ENCODE measurements around the gene PRPF8.

Gene PRPF8

DNA sequence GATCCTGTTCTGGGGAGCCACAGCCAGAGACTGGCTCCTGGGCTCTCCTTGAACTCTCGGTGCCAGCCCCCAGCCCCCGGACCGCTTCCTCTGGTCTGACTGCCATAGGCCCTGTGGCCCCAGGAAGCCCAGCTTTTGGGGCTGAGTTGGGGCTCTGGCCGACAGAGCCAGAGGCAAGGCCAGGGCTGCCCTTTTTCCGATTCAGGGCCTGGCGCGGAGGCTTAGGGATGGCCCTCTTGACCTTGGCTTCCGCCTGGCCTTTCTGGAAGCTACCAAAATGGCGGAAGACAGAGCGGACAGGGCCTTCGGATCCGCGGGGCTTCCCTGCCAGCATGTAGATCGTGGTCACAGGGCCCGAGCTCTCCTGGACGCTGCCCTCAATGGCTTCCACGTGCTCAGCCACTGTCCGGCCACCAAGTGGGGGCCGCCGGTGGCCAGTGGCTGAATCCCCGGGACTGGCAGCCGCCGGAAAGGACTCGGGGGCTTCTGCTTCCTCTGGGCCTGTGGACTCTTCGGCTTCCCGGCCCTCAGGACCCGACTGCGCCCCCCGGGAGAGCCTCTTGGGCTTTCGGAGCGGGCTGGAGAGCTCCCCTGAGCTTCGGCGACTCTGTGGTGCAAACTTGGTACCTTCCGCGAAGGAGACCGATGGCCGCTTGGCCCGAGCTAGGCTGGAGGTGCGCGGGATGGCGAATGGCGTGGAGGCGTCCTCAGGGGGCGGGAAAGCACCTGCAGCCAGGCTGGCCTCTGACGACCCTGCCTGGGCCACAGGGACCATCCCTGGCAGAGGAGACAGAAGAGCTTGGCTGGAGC is 49.6 kb downstream of the PRPF8 start:
- Histone ChIP-seq H3K4me3 (ENCODE audit: low read length) (no peak overlapping the region), H3K79me2 (ENCODE audit: low read length) (no peaks in the 10 kb centered on the region), H3K4me1 (ENCODE audit: low read length) (peaks cover 16% of the 10 kb centered on the region), H2AFZ (ENCODE audit: low read depth, low read length) (no peak overlapping the region), H3K27ac (ENCODE audit: low read length) (no peak overlapping the region), H4K20me1 (ENCODE audit: insufficient read depth, low read length) (no peaks in the 10 kb centered on the region), H3K4me2 (ENCODE audit: low read length) (no peak overlapping the region), H3K9me3 (ENCODE audit: insufficient read depth, low read length) (no peaks in the 10 kb centered on the region), H3K9ac (ENCODE audit: low read length) (no peak overlapping the region), H3K27me3 (ENCODE audit: low read depth, low read length) (peaks cover 3% of the 10 kb centered on the region), H3K36me3 (replicated peaks; ENCODE audit: low read depth, low read length) (no peaks in the 10 kb centered on the region)
- no peak for TF ChIP-seq EZH2phosphoT487 (IDR thresholded peaks at IDR 0.05; ENCODE audit: low read depth)
- TF ChIP-seq, protein P1, sequence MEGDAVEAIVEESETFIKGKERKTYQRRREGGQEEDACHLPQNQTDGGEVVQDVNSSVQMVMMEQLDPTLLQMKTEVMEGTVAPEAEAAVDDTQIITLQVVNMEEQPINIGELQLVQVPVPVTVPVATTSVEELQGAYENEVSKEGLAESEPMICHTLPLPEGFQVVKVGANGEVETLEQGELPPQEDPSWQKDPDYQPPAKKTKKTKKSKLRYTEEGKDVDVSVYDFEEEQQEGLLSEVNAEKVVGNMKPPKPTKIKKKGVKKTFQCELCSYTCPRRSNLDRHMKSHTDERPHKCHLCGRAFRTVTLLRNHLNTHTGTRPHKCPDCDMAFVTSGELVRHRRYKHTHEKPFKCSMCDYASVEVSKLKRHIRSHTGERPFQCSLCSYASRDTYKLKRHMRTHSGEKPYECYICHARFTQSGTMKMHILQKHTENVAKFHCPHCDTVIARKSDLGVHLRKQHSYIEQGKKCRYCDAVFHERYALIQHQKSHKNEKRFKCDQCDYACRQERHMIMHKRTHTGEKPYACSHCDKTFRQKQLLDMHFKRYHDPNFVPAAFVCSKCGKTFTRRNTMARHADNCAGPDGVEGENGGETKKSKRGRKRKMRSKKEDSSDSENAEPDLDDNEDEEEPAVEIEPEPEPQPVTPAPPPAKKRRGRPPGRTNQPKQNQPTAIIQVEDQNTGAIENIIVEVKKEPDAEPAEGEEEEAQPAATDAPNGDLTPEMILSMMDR (IDR thresholded peaks at IDR 0.05; ENCODE audit: low read depth, low read length): no peak

- peaks cover 25% of the 10 kb centered on the region for H3K4me1 ChIP-seq (ENCODE audit: low read length)
- H3K4me2 ChIP-seq (ENCODE audit: low read length): peak overlapping the region; percentile 22; the same call in 1 of the 2 replicates
- H2AFZ ChIP-seq (ENCODE audit: low read depth, low read length): no peak overlapping the region
- no peaks in the 10 kb centered on the region for H3K36me3 ChIP-seq (replicated peaks; ENCODE audit: low read depth, low read length)
- no peak overlapping the region for H3K9ac ChIP-seq (ENCODE audit: low read length)
- H3K4me3 ChIP-seq (ENCODE audit: low read length): no peak overlapping the region
- H4K20me1 ChIP-seq (ENCODE audit: insufficient read depth, low read length): no peaks in the 10 kb centered on the region
- TF ChIP-seq EZH2phosphoT487 (IDR thresholded peaks at IDR 0.05; ENCODE audit: low read depth): no peak
- TF ChIP-seq, protein P1 (IDR thresholded peaks at IDR 0.05; ENCODE audit: low read depth, low read length): no peak
- no peaks in the 10 kb centered on the region for H3K9me3 ChIP-seq (ENCODE audit: insufficient read depth, low read length)
- H3K27ac ChIP-seq (ENCODE audit: low read length): no peak overlapping the region
- peaks cover 3% of the 10 kb centered on the region for H3K27me3 ChIP-seq (ENCODE audit: low read depth, low read length)
- no peaks in the 10 kb centered on the region for H3K79me2 ChIP-seq (ENCODE audit: low read length)
Measured at GRCh38 chr17:1630662-1631061, 54.0 kb downstream of the PRPF8 start.

- H3K36me3 ChIP-seq (replicated peaks; ENCODE audit: low read depth, low read length): no peaks in the 10 kb centered on the region
- no peaks in the 10 kb centered on the region for H4K20me1 ChIP-seq (ENCODE audit: insufficient read depth, low read length)
- peak overlapping the region; percentile 97 for H3K4me3 ChIP-seq (ENCODE audit: low read length)
- peak overlapping the region; percentile 27 for H2AFZ ChIP-seq (ENCODE audit: low read depth, low read length)
- peak overlapping the region; percentile 56 for H3K27ac ChIP-seq (ENCODE audit: low read length)
- peak overlapping the region; percentile 99 for H3K4me2 ChIP-seq (ENCODE audit: low read length)
- no peaks in the 10 kb centered on the region for H3K9me3 ChIP-seq (ENCODE audit: insufficient read depth, low read length)
- TF ChIP-seq, protein P1 (IDR thresholded peaks at IDR 0.05; ENCODE audit: low read depth, low read length): peak; percentile 76
- TF ChIP-seq EZH2phosphoT487 (IDR thresholded peaks at IDR 0.05; ENCODE audit: low read depth): no peak
- peaks cover 3% of the 10 kb centered on the region for H3K27me3 ChIP-seq (ENCODE audit: low read depth, low read length)
- H3K4me1 ChIP-seq (ENCODE audit: low read length): peaks cover 25% of the 10 kb centered on the region
- H3K79me2 ChIP-seq (ENCODE audit: low read length): no peaks in the 10 kb centered on the region
- peak overlapping the region; percentile 81 for H3K9ac ChIP-seq (ENCODE audit: low read length)
Measured at GRCh38 chr17:1629504-1630310, 55.0 kb downstream of the PRPF8 start.

Data from OCI-LY3 (cell line).